HepG2 (cell line): ENCODE data around the gene TBC1D22A. TPM values are rescaled to one million over a fixed set of nuclear protein-coding genes. Genes with fewer than 3 reads are reported as not detected.

Experiments
- ATAC-seq: fragments of 200-7000 bp; cut with Tn5 transposase; 3 replicates; pipeline ENCODE4 v1.9.1; 2020; ENCODE audit warnings: mild to moderate bottlenecking, moderate library complexity
- BruUV-seq: library from RNA; stranded (reverse); fragments of 400-500 nt; replicated peaks from 2 replicates; lab custom pipeline; 2021; lab: Mats Ljungman, UMichigan
- CTCF ChIA-PET: fragments of 300-600 bp; formaldehyde crosslinking; extraction: SDS; loops from one replicate; lab custom pipeline; 2021; ENCODE audit warnings: low total read pairs, inconsistent platforms, low intra/inter-chr PET ratio; lab: Yijun Ruan, JAX
- POLR2A ChIA-PET: fragments of 350-600 bp; sonication (Branson Sonifier 250); formaldehyde crosslinking; loops from one replicate; lab custom pipeline; 2020; ENCODE audit warnings: antibody characterized with exemption, inconsistent platforms; lab: Yijun Ruan, JAX
- DNase-seq: peaks from one replicate; pipeline ENCODE4 v3.0.0-alpha.2; 2015; ENCODE audit warnings: low spot score
- FAIRE-seq: peaks from 3 replicates; lab custom pipeline; 2011; peaks lifted over from hg19 to GRCh38; lab: Jason Lieb, UNC
- H2AFZ ChIP-seq: one replicate; pipeline ENCODE4 v1.6.1; 2011; ENCODE audit warnings: low read length, inconsistent platforms
- H3K27ac ChIP-seq: fragments of 300-600 bp; 3 replicates; pipeline ENCODE4 v1.8.0; 2011; ENCODE audit warnings: mixed run types, mild to moderate bottlenecking, mixed read lengths, low read length, inconsistent platforms; ENCODE audit not compliant: insufficient read depth; ENCODE audit errors: extremely low read length
- H3K27me3 ChIP-seq, 2 experiments: fragments of 200-600 bp in 1 of 2; 2 replicates in 1 of 2; 3 replicates in 1 of 2; pipeline versions ENCODE4 v1.6.0 to v1.8.0; 2011; ENCODE audit warnings: low read length in 2 of 2, mild to moderate bottlenecking in 2 of 2, moderate library complexity in 2 of 2, inconsistent platforms in 1 of 2; ENCODE audit not compliant: insufficient read depth in 2 of 2, control insufficient read depth in 1 of 2
- H3K36me3 ChIP-seq, 2 experiments: fragments of 200-600 bp in 1 of 2; replicated peaks in 1 of 2; 2 replicates in 1 of 2; 3 replicates in 1 of 2; pipeline versions ENCODE4 v1.5.1 to v1.8.0; 2011; ENCODE audit warnings: low read length in 2 of 2, inconsistent platforms in 1 of 2; ENCODE audit not compliant: insufficient read depth in 2 of 2, control insufficient read depth in 1 of 2
- H3K4me1 ChIP-seq: 2 replicates; pipeline ENCODE4 v1.5.1; 2012; ENCODE audit warnings: low read length, inconsistent platforms; ENCODE audit not compliant: insufficient read depth
- H3K4me2 ChIP-seq: 2 replicates; pipeline ENCODE4 v1.6.0; 2011; ENCODE audit warnings: low read depth, low read length, inconsistent platforms
- H3K4me3 ChIP-seq, 3 experiments: fragments of 200-600 bp in 1 of 3; sonication (generic), shearing (Covaris generic) in 1 of 3; replicated peaks in 1 of 3; 2 replicates each; pipeline ENCODE4 v1.5.1; 2011 to 2016; ENCODE audit warnings: low read length in 3 of 3, inconsistent platforms in 2 of 3, low read depth in 2 of 3, mild to moderate bottlenecking in 2 of 3, control low read depth in 1 of 3, mixed read lengths in 1 of 3; ENCODE audit not compliant: insufficient read depth in 1 of 3
- H3K79me2 ChIP-seq: one replicate; pipeline ENCODE4 v1.6.1; 2011; ENCODE audit warnings: low read length, inconsistent platforms; ENCODE audit not compliant: insufficient read depth
- H3K9ac ChIP-seq: 2 replicates; pipeline ENCODE4 v1.6.0; 2011; ENCODE audit warnings: mild to moderate bottlenecking, low read depth, low read length, inconsistent platforms; ENCODE audit not compliant: insufficient read depth
- H3K9me3 ChIP-seq: 2 replicates; pipeline ENCODE4 v1.5.1; 2012; ENCODE audit warnings: mild to moderate bottlenecking, low read length
- H4K20me1 ChIP-seq: 2 replicates; pipeline ENCODE4 v1.6.0; 2011; ENCODE audit warnings: inconsistent platforms, mild to moderate bottlenecking, low read length, moderate library complexity; ENCODE audit not compliant: insufficient read depth
- AFF4 ChIP-seq: sonication (generic); formaldehyde crosslinking; IDR thresholded peaks from 2 replicates; pipeline ENCODE4 v1.4.0; 2020; ENCODE audit warnings: missing genetic modification reagents
- ATF7-NPFF ChIP-seq: sonication (generic); formaldehyde crosslinking; IDR thresholded peaks from 2 replicates; pipeline ENCODE4 v1.8.1; 2023; ENCODE audit warnings: mild to moderate bottlenecking, low read depth, missing genetic modification reagents, moderate library complexity
- JUND ChIP-seq: sonication (generic); formaldehyde crosslinking; IDR thresholded peaks from 2 replicates; pipeline ENCODE4 v1.8.0; 2022; ENCODE audit warnings: mild to moderate bottlenecking, missing genetic modification reagents
- PHF8 ChIP-seq: sonication (generic); formaldehyde crosslinking; IDR thresholded peaks from 2 replicates; pipeline ENCODE4 v1.5.0; 2020; ENCODE audit warnings: missing genetic modification reagents
- RFX5 ChIP-seq: IDR thresholded peaks from 2 replicates; pipeline ENCODE4 v1.6.1; 2011; ENCODE audit warnings: low read depth, low read length, improper control_type of control experiment
- TBL1XR1 ChIP-seq: fragments of 150-350 bp; IDR thresholded peaks from 2 replicates; pipeline ENCODE4 v1.6.1; 2014; ENCODE audit warnings: borderline replicate concordance, low read length; ENCODE audit not compliant: partially characterized antibody
- YY1 ChIP-seq: IDR thresholded peaks from 2 replicates; pipeline ENCODE4 v1.6.1; 2011; ENCODE audit warnings: low read length, low read depth, moderate library complexity, mild to moderate bottlenecking; ENCODE audit not compliant: insufficient read depth, insufficient replicate concordance
- ZNF44 ChIP-seq: sonication (generic); formaldehyde crosslinking; IDR thresholded peaks from 2 replicates; pipeline ENCODE4 v1.5.1; 2020; ENCODE audit warnings: mild to moderate bottlenecking, missing genetic modification reagents
- ZNF770 ChIP-seq: sonication (generic); formaldehyde crosslinking; IDR thresholded peaks from 2 replicates; pipeline ENCODE4 v1.5.0; 2020; ENCODE audit warnings: mild to moderate bottlenecking, missing genetic modification reagents
- WGBS: methylation state at CpG from one replicate; pipeline ENCODE4 v1.1.6; 2017; ENCODE audit warnings: low lambda C conversion rate; 5-methylcytosine and 5-hydroxymethylcytosine counted together
- in situ Hi-C: cut with HindIII; loops from 2 replicates; pipeline ENCODE4 v1.10.0; 2017; ENCODE audit warnings: low pct_unique_long_range_greater_than_20kb; ENCODE audit not compliant: extremely low pct_ligation_motif_present
- intact Hi-C: fragments of 100-400 bp; cut with micrococcal nuclease; formaldehyde crosslinking; loops from one replicate; pipeline ENCODE4 v1.10.0; 2022; ENCODE audit not compliant: unreplicated experiment
- polyA plus RNA-seq, 8 experiments: library from polyadenylated mRNA; depleted of rRNA in 3 of 8; stranded (reverse) in 7 of 8; unstranded in 1 of 8; fragments of >200 nt; fragmentation: Illumina TruSeq in 4 of 8; extraction: Trizol in 4 of 8; gene quantifications; 2 replicates each; pipeline versions ENCODE4 v1.2.1 to v1.2.3, GENCODE V29; 2011 to 2016; ENCODE audit warnings: low read depth in 4 of 8, missing spikeins in 1 of 8, mixed read lengths in 1 of 8; ENCODE audit not compliant: insufficient read depth in 1 of 8
- total RNA-seq, 5 experiments: library from RNA; depleted of rRNA; stranded (reverse); fragments of >200 nt; fragmentation: Illumina TruSeq; extraction: Trizol; gene quantifications; 2 replicates each; pipeline ENCODE4 v1.2.3, GENCODE V29; 2016; ENCODE audit warnings: low read depth in 1 of 5

The TBC1D22A gene
- total and polyA plus RNA-seq, 2 of the 13 experiments (the other 11 are each of a cell fraction or from before 2014, with no cell fraction given): 17.3 to 18.0 TPM

GRCh38 chr22:46875089-46875488 is 112.6 kb downstream of the TBC1D22A start:
- TF ChIP-seq TBL1XR1 (no peak), ZNF770 (no peak), AFF4 (CRISPR knock-in tag) (no peak), ZNF44 (CRISPR knock-in tag) (no peak), YY1 (no peak), ATF7-NPFF (CRISPR knock-in tag) (no peak), PHF8 (no peak), JUND (CRISPR knock-in tag) (no peak), RFX5 (no peak)
- H3K4me3 ChIP-seq: no peak overlapping the region
- in situ Hi-C loops (no loop called here), intact Hi-C loops (no loop called here)
- H2AFZ ChIP-seq: no peak overlapping the region
- peaks cover 3 to 10% of the 10 kb centered on the region in 2 experiments; a peak in 2 of 5 replicates for H3K36me3 ChIP-seq
- H3K9ac ChIP-seq: no peak overlapping the region
- H3K4me1 ChIP-seq: peaks cover 12% of the 10 kb centered on the region
- H3K27ac ChIP-seq: no peak overlapping the region
- no peak for FAIRE-seq
- DNase-seq: no peak
- ChIA-PET CTCF (no interaction called here), POLR2A (no interaction called here)
- no peaks in the 10 kb centered on the region for H3K79me2 ChIP-seq
- no peak overlapping the region for H3K4me2 ChIP-seq
- no peaks in the 10 kb centered on the region for H4K20me1 ChIP-seq
- 95% methylated on average over 4 of the region's 4 CpGs for WGBS
- ATAC-seq: no peak
- BruUV-seq: no TSS peak
- H3K9me3 ChIP-seq: peaks cover 12% of the 10 kb centered on the region
- no peaks in the 10 kb centered on the region for H3K27me3 ChIP-seq
